HepG2 (cell line): ENCODE results near the gene VGLL4. TPM values are rescaled to one million over a fixed set of nuclear protein-coding genes. Genes with fewer than 3 reads are reported as not detected.
A peak's percentile ranks its signal among the peaks of the same experiment; 100 is the strongest.

ENCODE experiments used
- ATF3 ChIP-seq: sonication (generic); formaldehyde crosslinking; IDR thresholded peaks from 2 replicates; pipeline ENCODE4 v1.4.0; 2020; ENCODE audit warnings: missing genetic modification reagents
- BCL6 ChIP-seq: IDR thresholded peaks from 2 replicates; pipeline ENCODE4 v1.6.1; 2016; ENCODE audit warnings: missing genetic modification reagents, missing compliant biosample characterization
- FOXA1 ChIP-seq, 2 experiments: fragments of 450-650 bp in 1 of 2; sonication (generic) in 1 of 2; formaldehyde crosslinking in 1 of 2; IDR thresholded peaks; 2 replicates each; pipeline versions ENCODE4 v1.4.0 to v1.6.1; 2016 to 2020; ENCODE audit warnings: missing genetic modification reagents in 1 of 2
- FOXA3 ChIP-seq: IDR thresholded peaks from 2 replicates; pipeline ENCODE4 v1.6.1; 2016; ENCODE audit warnings: missing genetic modification reagents, missing compliant biosample characterization
- HMG20A ChIP-seq: IDR thresholded peaks from 2 replicates; pipeline ENCODE4 v1.6.1; 2016; ENCODE audit warnings: borderline replicate concordance
- JUND ChIP-seq: sonication (generic); formaldehyde crosslinking; IDR thresholded peaks from 2 replicates; pipeline ENCODE4 v1.8.0; 2022; ENCODE audit warnings: mild to moderate bottlenecking, missing genetic modification reagents
- MEF2D ChIP-seq: sonication (generic); formaldehyde crosslinking; IDR thresholded peaks from 2 replicates; pipeline ENCODE4 v1.5.1; 2020; ENCODE audit warnings: mild to moderate bottlenecking, missing genetic modification reagents
- NPAS2 ChIP-seq: sonication (generic); formaldehyde crosslinking; IDR thresholded peaks from 2 replicates; pipeline ENCODE4 v1.8.0; 2022; ENCODE audit warnings: mild to moderate bottlenecking, missing genetic modification reagents, borderline replicate concordance
- REXO4 ChIP-seq: sonication (generic); formaldehyde crosslinking; IDR thresholded peaks from 2 replicates; pipeline ENCODE4 v1.8.0; 2022; ENCODE audit warnings: missing genetic modification reagents, mild to moderate bottlenecking, borderline replicate concordance
- RXRA ChIP-seq: sonication (generic); formaldehyde crosslinking; IDR thresholded peaks from 2 replicates; pipeline ENCODE4 v1.5.1; 2020; ENCODE audit warnings: missing genetic modification reagents
- THAP8 ChIP-seq: sonication (generic); formaldehyde crosslinking; IDR thresholded peaks from 2 replicates; pipeline ENCODE4 v1.5.1; 2020; ENCODE audit warnings: missing genetic modification reagents, mild to moderate bottlenecking, borderline replicate concordance
- YY1 ChIP-seq: IDR thresholded peaks from 2 replicates; pipeline ENCODE4 v1.6.1; 2011; ENCODE audit warnings: low read length, low read depth, moderate library complexity, mild to moderate bottlenecking; ENCODE audit not compliant: insufficient read depth, insufficient replicate concordance
- ZBTB14 ChIP-seq: sonication (generic); formaldehyde crosslinking; IDR thresholded peaks from 2 replicates; pipeline ENCODE4 v1.4.0; 2020; ENCODE audit warnings: missing genetic modification reagents
- ZBTB3 ChIP-seq: sonication (generic); formaldehyde crosslinking; IDR thresholded peaks from 2 replicates; pipeline ENCODE4 v1.4.0; 2020; ENCODE audit warnings: low read depth, mild to moderate bottlenecking, moderate library complexity, missing genetic modification reagents, borderline replicate concordance
- ZNF619 ChIP-seq: sonication (generic); formaldehyde crosslinking; IDR thresholded peaks from 2 replicates; pipeline ENCODE4 v1.4.0; 2020; ENCODE audit warnings: mild to moderate bottlenecking, missing genetic modification reagents
- ZNF792 ChIP-seq: IDR thresholded peaks from 2 replicates; pipeline ENCODE4 v1.6.1; 2016
- polyA plus RNA-seq, 8 experiments: library from polyadenylated mRNA; depleted of rRNA in 3 of 8; stranded (reverse) in 7 of 8; unstranded in 1 of 8; fragments of >200 nt; fragmentation: Illumina TruSeq in 4 of 8; extraction: Trizol in 4 of 8; gene quantifications; 2 replicates each; pipeline versions ENCODE4 v1.2.1 to v1.2.3, GENCODE V29; 2011 to 2016; ENCODE audit warnings: low read depth in 4 of 8, missing spikeins in 1 of 8, mixed read lengths in 1 of 8; ENCODE audit not compliant: insufficient read depth in 1 of 8
- total RNA-seq, 5 experiments: library from RNA; depleted of rRNA; stranded (reverse); fragments of >200 nt; fragmentation: Illumina TruSeq; extraction: Trizol; gene quantifications; 2 replicates each; pipeline ENCODE4 v1.2.3, GENCODE V29; 2016; ENCODE audit warnings: low read depth in 1 of 5
- TF ChIP-seq, protein P1 (sequence below): sonication (generic); formaldehyde crosslinking; IDR thresholded peaks from 2 replicates; pipeline ENCODE4 v1.8.0; 2022; ENCODE audit warnings: missing genetic modification reagents, mild to moderate bottlenecking, inconsistent platforms, borderline replicate concordance
- TF ChIP-seq, protein P2 (sequence below): sonication (generic); formaldehyde crosslinking; IDR thresholded peaks from 2 replicates; pipeline ENCODE4 v1.5.1; 2020; ENCODE audit warnings: mild to moderate bottlenecking, missing genetic modification reagents, moderate library complexity
- TF ChIP-seq, protein P3 (sequence below): sonication (generic); formaldehyde crosslinking; IDR thresholded peaks from 2 replicates; pipeline ENCODE4 v1.5.1; 2020; ENCODE audit warnings: mild to moderate bottlenecking, missing genetic modification reagents, borderline replicate concordance

Gene VGLL4
- total and polyA plus RNA-seq, 2 of the 13 experiments (the other 11 are each of a cell fraction or from before 2014, with no cell fraction given) = 23.2 to 39.0 TPM

- TF ChIP-seq BCL6 (CRISPR knock-in tag) (peak; percentile 71), HMG20A (CRISPR knock-in tag) (peak; percentile 35; the same call in 1 of the 2 replicates), NPAS2 (CRISPR knock-in tag) (no peak), ZBTB3 (no peak), JUND (CRISPR knock-in tag) (no peak), YY1 (no peak), ZNF792 (no peak; the same call in 1 of the 2 replicates), ZNF619 (no peak), MEF2D (CRISPR knock-in tag) (no peak), RXRA (peak; percentile 17; the same call in 1 of the 2 replicates), REXO4 (CRISPR knock-in tag) (no peak), THAP8 (CRISPR knock-in tag) (no peak), ATF3 (no peak), FOXA3 (CRISPR knock-in tag) (peak; percentile 30; the same call in 1 of the 2 replicates), ZBTB14 (no peak), FOXA1 (IDR thresholded peaks at IDR 0.05) (no peak), FOXA1 (CRISPR knock-in tag; IDR thresholded peaks at IDR 0.05) (no peak)
- TF ChIP-seq, protein P1, sequence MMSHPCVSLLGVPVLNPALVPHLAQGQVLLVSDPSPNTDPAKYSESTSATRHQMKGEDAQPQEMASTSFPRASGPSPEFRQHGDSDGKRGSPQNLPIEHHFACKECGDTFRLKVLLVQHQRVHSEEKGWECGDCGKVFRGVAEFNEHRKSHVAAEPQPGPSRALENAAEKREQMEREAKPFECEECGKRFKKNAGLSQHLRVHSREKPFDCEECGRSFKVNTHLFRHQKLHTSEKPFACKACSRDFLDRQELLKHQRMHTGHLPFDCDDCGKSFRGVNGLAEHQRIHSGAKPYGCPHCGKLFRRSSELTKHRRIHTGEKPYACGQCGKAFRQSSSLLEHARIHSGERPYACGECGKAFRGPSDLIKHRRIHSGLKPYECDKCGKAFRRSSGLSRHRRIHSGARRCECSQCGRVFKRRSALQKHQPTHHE = no peak
- TF ChIP-seq, protein P2, sequence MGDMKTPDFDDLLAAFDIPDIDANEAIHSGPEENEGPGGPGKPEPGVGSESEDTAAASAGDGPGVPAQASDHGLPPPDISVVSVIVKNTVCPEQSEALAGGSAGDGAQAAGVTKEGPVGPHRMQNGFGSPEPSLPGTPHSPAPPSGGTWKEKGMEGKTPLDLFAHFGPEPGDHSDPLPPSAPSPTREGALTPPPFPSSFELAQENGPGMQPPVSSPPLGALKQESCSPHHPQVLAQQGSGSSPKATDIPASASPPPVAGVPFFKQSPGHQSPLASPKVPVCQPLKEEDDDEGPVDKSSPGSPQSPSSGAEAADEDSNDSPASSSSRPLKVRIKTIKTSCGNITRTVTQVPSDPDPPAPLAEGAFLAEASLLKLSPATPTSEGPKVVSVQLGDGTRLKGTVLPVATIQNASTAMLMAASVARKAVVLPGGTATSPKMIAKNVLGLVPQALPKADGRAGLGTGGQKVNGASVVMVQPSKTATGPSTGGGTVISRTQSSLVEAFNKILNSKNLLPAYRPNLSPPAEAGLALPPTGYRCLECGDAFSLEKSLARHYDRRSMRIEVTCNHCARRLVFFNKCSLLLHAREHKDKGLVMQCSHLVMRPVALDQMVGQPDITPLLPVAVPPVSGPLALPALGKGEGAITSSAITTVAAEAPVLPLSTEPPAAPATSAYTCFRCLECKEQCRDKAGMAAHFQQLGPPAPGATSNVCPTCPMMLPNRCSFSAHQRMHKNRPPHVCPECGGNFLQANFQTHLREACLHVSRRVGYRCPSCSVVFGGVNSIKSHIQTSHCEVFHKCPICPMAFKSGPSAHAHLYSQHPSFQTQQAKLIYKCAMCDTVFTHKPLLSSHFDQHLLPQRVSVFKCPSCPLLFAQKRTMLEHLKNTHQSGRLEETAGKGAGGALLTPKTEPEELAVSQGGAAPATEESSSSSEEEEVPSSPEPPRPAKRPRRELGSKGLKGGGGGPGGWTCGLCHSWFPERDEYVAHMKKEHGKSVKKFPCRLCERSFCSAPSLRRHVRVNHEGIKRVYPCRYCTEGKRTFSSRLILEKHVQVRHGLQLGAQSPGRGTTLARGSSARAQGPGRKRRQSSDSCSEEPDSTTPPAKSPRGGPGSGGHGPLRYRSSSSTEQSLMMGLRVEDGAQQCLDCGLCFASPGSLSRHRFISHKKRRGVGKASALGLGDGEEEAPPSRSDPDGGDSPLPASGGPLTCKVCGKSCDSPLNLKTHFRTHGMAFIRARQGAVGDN (CRISPR knock-in tag) = peak; percentile 21; the same call in 1 of the 2 replicates
- TF ChIP-seq, protein P3, sequence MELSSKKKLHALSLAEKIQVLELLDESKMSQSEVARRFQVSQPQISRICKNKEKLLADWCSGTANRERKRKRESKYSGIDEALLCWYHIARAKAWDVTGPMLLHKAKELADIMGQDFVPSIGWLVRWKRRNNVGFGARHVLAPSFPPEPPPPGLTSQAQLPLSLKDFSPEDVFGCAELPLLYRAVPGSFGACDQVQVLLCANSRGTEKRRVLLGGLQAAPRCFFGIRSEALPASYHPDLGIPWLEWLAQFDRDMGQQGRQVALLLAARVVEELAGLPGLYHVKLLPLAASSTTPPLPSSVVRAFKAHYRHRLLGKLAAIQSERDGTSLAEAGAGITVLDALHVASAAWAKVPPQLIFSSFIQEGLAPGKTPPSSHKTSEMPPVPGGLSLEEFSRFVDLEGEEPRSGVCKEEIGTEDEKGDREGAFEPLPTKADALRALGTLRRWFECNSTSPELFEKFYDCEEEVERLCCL (CRISPR knock-in tag) = no peak
These were observed 52.1 kb downstream of the VGLL4 start (continued) for GRCh38 chr3:11591391-11592282.
